ENCODE data around the gene CFL1.

GRCh38 chr11:65814131-65814985 lies 43.6 kb downstream of the CFL1 start:
- TF ChIP-seq POLR2A (IDR thresholded peaks at IDR 0.05; ENCODE audit: low read length) = no peak
- no peak for TF ChIP-seq GATA1 (IDR thresholded peaks at IDR 0.05; ENCODE audit: low read depth, low read length)
